ENCODE data around the gene TCF20.

Gene TCF20

GRCh38 chr22:42243802-42244060, 26.7 kb downstream of the TCF20 start:
- FAIRE-seq (no peak), DNase-seq (ENCODE audit: insufficient read length, low spot score) (no peak)
- no peak for TF ChIP-seq POLR2A (IDR thresholded peaks at IDR 0.05; ENCODE audit: low read depth, low read length)

GRCh38 chr22:42236848-42237247, 33.6 kb downstream of the TCF20 start:
- DNase-seq (ENCODE audit: insufficient read length, low spot score) (no peak), FAIRE-seq (no peak)
- TF ChIP-seq POLR2A (IDR thresholded peaks at IDR 0.05; ENCODE audit: low read depth, low read length) = no peak

- TF ChIP-seq POLR2A (IDR thresholded peaks at IDR 0.05; ENCODE audit: low read depth, low read length) = no peak
- FAIRE-seq = no peak
- DNase-seq (ENCODE audit: insufficient read length, low spot score) = no peak
These were observed 34.2 kb downstream of the TCF20 start for GRCh38 chr22:42236268-42236667.

- DNase-seq (ENCODE audit: insufficient read length, low spot score) (no peak), FAIRE-seq (no peak)
- no peak for TF ChIP-seq POLR2A (IDR thresholded peaks at IDR 0.05; ENCODE audit: low read depth, low read length)
These were observed 36.6 kb downstream of the TCF20 start for GRCh38 chr22:42233879-42234278.

GRCh38 chr22:42231929-42232328, 38.5 kb downstream of the TCF20 start:
- DNase-seq (ENCODE audit: insufficient read length, low spot score) (no peak), FAIRE-seq (no peak)
- TF ChIP-seq POLR2A (IDR thresholded peaks at IDR 0.05; ENCODE audit: low read depth, low read length) = no peak

GRCh38 chr22:42229455-42230149, 40.9 kb downstream of the TCF20 start:
- FAIRE-seq = no peak
- TF ChIP-seq POLR2A (IDR thresholded peaks at IDR 0.05; ENCODE audit: low read depth, low read length) = no peak

GRCh38 chr22:42228483-42228882, 42.0 kb downstream of the TCF20 start:
- no peak for FAIRE-seq
- DNase-seq (ENCODE audit: insufficient read length, low spot score) = no peak
- TF ChIP-seq POLR2A (IDR thresholded peaks at IDR 0.05; ENCODE audit: low read depth, low read length) = no peak

More at GRCh38 chr22:42229455-42230149, 40.9 kb downstream of the TCF20 start:
- no peak for DNase-seq (ENCODE audit: insufficient read length, low spot score)

GRCh38 chr22:42227435-42227834, 43.0 kb downstream of the TCF20 start:
- DNase-seq (ENCODE audit: insufficient read length, low spot score) (no peak), FAIRE-seq (no peak)
- no peak for TF ChIP-seq POLR2A (IDR thresholded peaks at IDR 0.05; ENCODE audit: low read depth, low read length)

- no peak for TF ChIP-seq POLR2A (IDR thresholded peaks at IDR 0.05; ENCODE audit: low read depth, low read length)
- FAIRE-seq (no peak), DNase-seq (ENCODE audit: insufficient read length, low spot score) (no peak)
These were observed 44.6 kb downstream of the TCF20 start for GRCh38 chr22:42225841-42226240.

- no peak for TF ChIP-seq POLR2A (IDR thresholded peaks at IDR 0.05; ENCODE audit: low read depth, low read length)
- no peak for DNase-seq (ENCODE audit: insufficient read length, low spot score)
- no peak for FAIRE-seq
These were observed 48.3 kb downstream of the TCF20 start for GRCh38 chr22:42222140-42222539.

Data from H54 (cell line).